ENCODE data around the gene SRC.

The SRC gene

DNA sequence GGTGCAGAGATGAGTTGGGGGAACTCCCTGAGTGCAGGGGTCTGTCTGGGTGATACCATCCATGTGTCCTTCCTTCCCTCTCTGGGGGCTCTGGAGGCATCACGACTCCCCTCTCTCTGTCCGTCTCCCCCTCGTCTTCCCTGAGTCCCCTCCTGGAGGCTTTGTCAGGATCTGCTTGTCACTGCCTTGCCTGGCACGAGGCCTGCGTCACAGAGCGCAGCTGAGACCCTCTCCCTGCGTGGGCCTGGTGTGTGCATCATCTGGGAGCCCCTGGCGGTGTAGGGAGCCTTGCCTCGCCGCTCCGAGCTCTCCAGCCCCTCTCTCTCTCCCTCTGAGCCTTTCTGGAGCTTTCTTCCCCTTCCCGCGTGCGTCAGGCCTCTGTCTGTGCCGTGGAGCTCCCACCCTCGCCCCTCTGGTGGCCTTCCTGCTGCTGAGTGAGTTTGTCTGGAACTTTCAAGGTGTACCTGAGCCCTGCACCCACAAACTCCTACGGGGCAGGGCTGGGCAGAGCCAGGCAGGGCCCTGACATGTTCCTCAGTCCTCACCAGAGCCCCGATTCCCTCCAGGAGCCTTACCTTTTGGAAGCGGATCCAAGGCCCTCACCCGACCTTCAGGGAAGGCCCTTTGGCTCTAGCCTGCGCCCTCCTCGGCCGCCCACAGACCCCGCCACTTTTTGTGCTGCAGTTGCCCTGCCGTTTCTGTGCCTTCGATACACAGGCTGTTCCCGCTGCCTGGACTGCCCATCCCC is 70.3 kb downstream of the SRC start:
- Histone ChIP-seq H3K9me3 (no peaks in the 10 kb centered on the region), H3K27ac (no peak overlapping the region), H3K27me3 (peaks cover 0 to 63% of the 10 kb centered on the region in 2 donors), H3K4me1 (peaks cover 0 to 11% (median 5%) of the 10 kb centered on the region in 4 donors), H3K4me3 (no peak overlapping the region), H3K36me3 (no peaks in the 10 kb centered on the region)
- intact Hi-C loops (cut with DNase I; ENCODE audit: low total_unique reads), result no loop called here
- DNase-seq, result no peak
- TF ChIP-seq, protein P1, sequence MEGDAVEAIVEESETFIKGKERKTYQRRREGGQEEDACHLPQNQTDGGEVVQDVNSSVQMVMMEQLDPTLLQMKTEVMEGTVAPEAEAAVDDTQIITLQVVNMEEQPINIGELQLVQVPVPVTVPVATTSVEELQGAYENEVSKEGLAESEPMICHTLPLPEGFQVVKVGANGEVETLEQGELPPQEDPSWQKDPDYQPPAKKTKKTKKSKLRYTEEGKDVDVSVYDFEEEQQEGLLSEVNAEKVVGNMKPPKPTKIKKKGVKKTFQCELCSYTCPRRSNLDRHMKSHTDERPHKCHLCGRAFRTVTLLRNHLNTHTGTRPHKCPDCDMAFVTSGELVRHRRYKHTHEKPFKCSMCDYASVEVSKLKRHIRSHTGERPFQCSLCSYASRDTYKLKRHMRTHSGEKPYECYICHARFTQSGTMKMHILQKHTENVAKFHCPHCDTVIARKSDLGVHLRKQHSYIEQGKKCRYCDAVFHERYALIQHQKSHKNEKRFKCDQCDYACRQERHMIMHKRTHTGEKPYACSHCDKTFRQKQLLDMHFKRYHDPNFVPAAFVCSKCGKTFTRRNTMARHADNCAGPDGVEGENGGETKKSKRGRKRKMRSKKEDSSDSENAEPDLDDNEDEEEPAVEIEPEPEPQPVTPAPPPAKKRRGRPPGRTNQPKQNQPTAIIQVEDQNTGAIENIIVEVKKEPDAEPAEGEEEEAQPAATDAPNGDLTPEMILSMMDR (IDR thresholded peaks at IDR 0.05), result no peak

DNA sequence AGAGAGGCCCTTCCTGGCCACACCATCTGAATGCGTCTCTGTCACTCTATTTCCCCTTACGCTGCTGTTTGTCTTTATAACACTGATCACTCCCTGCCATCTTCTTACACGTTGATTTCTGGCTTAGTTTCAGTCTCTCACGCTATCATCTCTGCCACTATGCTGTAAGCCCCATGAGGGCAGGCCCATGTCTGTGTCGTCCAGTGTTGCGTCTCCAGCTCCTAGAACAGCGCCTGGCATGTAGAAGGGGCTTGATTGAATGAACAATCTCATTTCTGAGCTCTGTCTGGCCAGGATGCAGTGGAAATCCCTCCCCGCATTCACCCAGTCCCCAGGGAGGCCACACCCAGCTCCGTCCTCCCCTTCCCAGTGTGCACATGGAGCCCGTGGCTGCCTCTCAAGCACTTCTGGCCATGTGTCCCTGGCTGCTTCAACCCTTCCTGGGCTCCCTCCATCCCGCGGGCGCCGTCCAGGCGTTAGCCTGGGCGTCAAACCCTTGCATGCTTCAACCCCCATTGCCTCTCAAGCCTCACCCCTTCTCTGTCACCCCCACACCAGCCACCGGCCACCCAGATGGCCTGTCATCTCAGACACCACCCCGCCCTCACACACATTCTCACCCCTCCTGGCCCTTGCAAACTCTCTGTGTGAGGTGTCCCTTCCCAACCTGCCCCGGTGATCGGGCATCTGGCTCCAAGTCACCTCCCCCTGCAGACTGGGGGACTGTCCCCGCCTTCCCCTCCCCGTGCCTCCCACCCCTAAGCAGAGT is 71.1 kb downstream of the SRC start:
- Histone ChIP-seq H3K4me3 (no peak overlapping the region), H3K27me3 (peaks cover 0 to 70% of the 10 kb centered on the region in 2 donors), H3K4me1 (peaks cover 0 to 7% (median 3%) of the 10 kb centered on the region in 4 donors), H3K9me3 (no peaks in the 10 kb centered on the region), H3K36me3 (no peaks in the 10 kb centered on the region), H3K27ac (no peak overlapping the region)
- DNase-seq, result no peak
- TF ChIP-seq, protein P1 (IDR thresholded peaks at IDR 0.05), result no peak
- intact Hi-C loops (cut with DNase I; ENCODE audit: low total_unique reads), result no loop called here

DNA sequence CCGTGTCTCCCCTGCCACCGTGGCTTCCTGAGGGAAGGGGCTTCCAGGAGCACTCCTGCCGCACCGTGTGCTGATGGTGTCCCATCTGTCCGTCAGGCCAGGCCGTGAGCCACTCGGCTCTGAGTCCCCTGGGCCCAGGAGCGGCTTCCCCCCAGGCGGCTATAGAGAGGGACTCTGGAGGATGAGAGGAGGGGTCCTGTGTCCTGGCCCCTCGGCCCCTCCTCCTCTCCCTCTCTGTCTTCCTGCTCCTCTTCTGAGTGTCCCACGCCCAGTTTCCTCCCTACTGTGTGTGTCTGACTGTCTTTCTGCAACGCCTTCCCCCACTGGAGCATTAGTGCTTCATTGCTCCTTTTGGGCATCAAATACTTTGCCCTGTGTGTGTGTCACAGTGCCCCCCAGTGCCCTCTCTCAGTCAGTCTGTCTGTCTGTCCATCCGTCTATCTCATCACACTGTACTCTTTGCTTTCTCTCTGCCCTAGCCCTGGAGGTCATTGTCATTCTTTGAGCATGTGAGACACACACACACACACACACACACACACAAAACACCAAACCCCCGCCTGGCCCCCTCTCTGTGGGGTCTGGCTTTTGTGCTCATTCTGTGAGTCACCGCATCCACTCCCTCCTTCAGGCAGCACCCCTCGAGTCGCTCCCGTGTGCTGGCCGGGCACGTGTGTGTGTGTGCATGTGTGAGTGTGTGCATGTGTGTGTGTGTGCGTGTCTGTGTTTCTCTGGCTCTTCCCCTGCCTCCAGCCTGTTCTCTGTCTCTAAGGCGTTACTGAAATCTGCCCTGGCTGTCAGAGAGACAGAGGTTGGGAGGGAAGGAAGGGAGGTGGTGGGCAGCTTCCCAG is 71.9 kb downstream of the SRC start:
- TF ChIP-seq, protein P1 (IDR thresholded peaks at IDR 0.05), result no peak
- H3K36me3 ChIP-seq, result no peaks in the 10 kb centered on the region
- intact Hi-C loops (cut with DNase I; ENCODE audit: low total_unique reads), result no loop called here
- H3K9me3 ChIP-seq, result no peaks in the 10 kb centered on the region
- no peak overlapping the region for H3K4me3 ChIP-seq
- H3K27me3 ChIP-seq, result peaks cover 0 to 77% of the 10 kb centered on the region in 2 donors
- H3K4me1 ChIP-seq, result no peaks in the 10 kb centered on the region
- no peak for DNase-seq
- H3K27ac ChIP-seq, result no peak overlapping the region

DNA sequence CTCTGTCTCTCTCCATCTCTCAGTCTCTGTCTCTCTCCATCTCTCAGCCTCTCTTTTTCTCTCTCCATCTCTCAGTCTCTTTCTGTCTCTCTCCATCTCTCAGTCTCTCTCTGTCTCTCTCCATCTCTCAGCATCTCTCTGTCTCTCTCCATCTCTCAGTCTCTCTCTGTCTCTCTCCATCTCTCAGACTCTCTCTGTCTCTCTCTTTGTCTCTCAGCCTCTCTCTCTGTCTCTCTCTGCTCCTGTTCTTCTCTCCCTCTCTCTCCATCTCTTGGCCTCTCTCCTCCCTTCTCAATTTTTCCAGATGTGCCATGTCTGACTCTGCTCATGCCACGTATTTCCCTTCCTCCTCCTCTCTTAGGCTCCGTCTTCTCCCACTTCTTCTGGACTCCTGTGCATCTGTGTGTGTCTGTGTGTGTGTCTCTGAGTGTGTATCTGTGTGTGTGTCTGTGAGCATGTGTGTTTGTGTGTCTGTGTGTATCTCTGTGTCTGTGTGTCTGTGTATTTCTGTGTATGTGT is 72.7 kb downstream of the SRC start:
- Histone ChIP-seq H3K4me1 (no peaks in the 10 kb centered on the region), H3K36me3 (no peaks in the 10 kb centered on the region), H3K9me3 (no peaks in the 10 kb centered on the region), H3K27me3 (peaks cover 0 to 80% of the 10 kb centered on the region in 2 donors), H3K27ac (no peak overlapping the region), H3K4me3 (no peak overlapping the region)
- DNase-seq, result no peak
- TF ChIP-seq, protein P1 (IDR thresholded peaks at IDR 0.05), result no peak
- intact Hi-C loops (cut with DNase I; ENCODE audit: low total_unique reads), result no loop called here

DNA sequence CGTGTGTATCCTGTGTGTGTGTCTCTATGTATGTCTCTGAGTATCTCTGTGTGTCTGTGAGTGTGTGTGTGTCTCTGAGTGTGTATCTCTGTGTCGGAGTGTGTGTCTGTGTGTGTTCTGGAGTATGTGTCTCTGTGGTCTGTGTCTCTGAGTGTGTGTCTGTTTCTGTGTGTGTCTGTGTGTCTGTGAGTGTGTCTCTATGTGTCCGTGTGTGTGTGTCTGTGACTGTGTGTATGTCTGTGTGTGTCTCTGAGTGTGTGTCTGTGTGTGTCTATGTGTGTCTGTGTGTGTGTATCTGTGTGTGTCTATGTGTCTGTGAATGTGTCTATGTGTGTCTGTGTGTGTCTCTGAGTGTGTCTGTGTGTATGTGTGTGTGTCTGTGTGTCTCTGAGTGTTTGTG is 73.4 kb downstream of the SRC start:
- Histone ChIP-seq H3K4me3 (no peak overlapping the region), H3K9me3 (no peaks in the 10 kb centered on the region), H3K4me1 (no peaks in the 10 kb centered on the region), H3K27me3 (peaks cover 0 to 83% of the 10 kb centered on the region in 2 donors), H3K27ac (no peak overlapping the region), H3K36me3 (no peaks in the 10 kb centered on the region)
- TF ChIP-seq, protein P1 (IDR thresholded peaks at IDR 0.05), result no peak
- DNase-seq, result no peak
- intact Hi-C loops (cut with DNase I; ENCODE audit: low total_unique reads), result no loop called here
